ENCODE results near the gene ARHGAP5. TPM values are rescaled to one million over a fixed set of nuclear protein-coding genes. Genes with fewer than 3 reads are reported as not detected.

Gene ARHGAP5
- total RNA-seq, 1 donor from 2014 or later, result 140 TPM

GRCh38 chr14:32197919-32198318, 120.8 kb downstream of the ARHGAP5 start:
- Histone ChIP-seq H3K27me3 (ENCODE audit: insufficient read depth, low read length) (no peaks in the 10 kb centered on the region), H2AFZ (ENCODE audit: low read depth, low read length) (no peak overlapping the region), H3K4me1 (ENCODE audit: insufficient read depth, low read length) (no peaks in the 10 kb centered on the region), H3K4me3 (ENCODE audit: insufficient read depth, low read depth, low read length) (no peak overlapping the region), H3K9me3 (ENCODE audit: insufficient read depth, low read depth, low read length) (no peaks in the 10 kb centered on the region), H3K9ac (ENCODE audit: low read length) (no peak overlapping the region), H4K20me1 (ENCODE audit: insufficient read depth, low read length) (no peaks in the 10 kb centered on the region), H3K27ac (ENCODE audit: low read depth, low read length) (no peak overlapping the region), H3K79me2 (ENCODE audit: insufficient read depth, low read length) (no peaks in the 10 kb centered on the region), H3K36me3 (ENCODE audit: insufficient read depth, low read length) (no peaks in the 10 kb centered on the region), H3K4me2 (ENCODE audit: low read length) (no peak overlapping the region)
- H3K4me3 Mint-ChIP-seq (ENCODE audit: unreplicated experiment), result no peak overlapping the region
- no peak overlapping the region for H3K27ac Mint-ChIP-seq (ENCODE audit: unreplicated experiment)
- H3K27me3 Mint-ChIP-seq (ENCODE audit: low read depth, unreplicated experiment), result no peaks in the 10 kb centered on the region
- H3K36me3 Mint-ChIP-seq (ENCODE audit: low read depth, unreplicated experiment), result no peaks in the 10 kb centered on the region
- no peaks in the 10 kb centered on the region for H3K9me3 Mint-ChIP-seq (ENCODE audit: unreplicated experiment)
- no peak for TF ChIP-seq CTCF (IDR thresholded peaks at IDR 0.05; ENCODE audit: insufficient read depth, low read depth, low read length)
- TF ChIP-seq EZH2 (IDR thresholded peaks at IDR 0.05; ENCODE audit: insufficient read depth, low read length), result no peak
- H3K4me1 Mint-ChIP-seq (ENCODE audit: low read depth, unreplicated experiment), result peaks cover 4% of the 10 kb centered on the region
- no peak for FAIRE-seq
- no peak for DNase-seq (ENCODE audit: low read depth)

- FAIRE-seq (no peak), DNase-seq (ENCODE audit: low read depth) (no peak)
- H3K9me3 ChIP-seq (ENCODE audit: insufficient read depth, low read depth, low read length), result no peaks in the 10 kb centered on the region
- H4K20me1 ChIP-seq (ENCODE audit: insufficient read depth, low read length), result no peaks in the 10 kb centered on the region
- H3K79me2 ChIP-seq (ENCODE audit: insufficient read depth, low read length), result no peaks in the 10 kb centered on the region
- H2AFZ ChIP-seq (ENCODE audit: low read depth, low read length), result peak overlapping the region; percentile 97
- Mint-ChIP-seq H3K27me3 (ENCODE audit: low read depth, unreplicated experiment) (no peaks in the 10 kb centered on the region), H3K4me1 (ENCODE audit: low read depth, unreplicated experiment) (peaks cover 4% of the 10 kb centered on the region), H3K36me3 (ENCODE audit: low read depth, unreplicated experiment) (no peaks in the 10 kb centered on the region), H3K27ac (ENCODE audit: unreplicated experiment) (no peak overlapping the region), H3K4me3 (ENCODE audit: unreplicated experiment) (peak overlapping the region; percentile 87), H3K9me3 (ENCODE audit: unreplicated experiment) (no peaks in the 10 kb centered on the region)
- TF ChIP-seq CTCF (IDR thresholded peaks at IDR 0.05; ENCODE audit: insufficient read depth, low read depth, low read length), result no peak
- TF ChIP-seq EZH2 (IDR thresholded peaks at IDR 0.05; ENCODE audit: insufficient read depth, low read length), result no peak
- H3K9ac ChIP-seq (ENCODE audit: low read length), result peak overlapping the region; percentile 94
- peak overlapping the region; percentile 93 for H3K4me2 ChIP-seq (ENCODE audit: low read length)
- peaks cover 5% of the 10 kb centered on the region for H3K4me1 ChIP-seq (ENCODE audit: insufficient read depth, low read length)
- H3K27me3 ChIP-seq (ENCODE audit: insufficient read depth, low read length), result no peaks in the 10 kb centered on the region
- H3K4me3 ChIP-seq (ENCODE audit: insufficient read depth, low read depth, low read length), result peak overlapping the region; percentile 82
- no peaks in the 10 kb centered on the region for H3K36me3 ChIP-seq (ENCODE audit: insufficient read depth, low read length)
- H3K27ac ChIP-seq (ENCODE audit: low read depth, low read length), result no peak overlapping the region
These were observed 123.5 kb downstream of the ARHGAP5 start for GRCh38 chr14:32200368-32201192.
